Esophagus (tissue), 2 donors: Measurements from ENCODE around the gene PRR5. TPM values are rescaled to one million over a fixed set of nuclear protein-coding genes. Genes with fewer than 3 reads are reported as not detected.
A peak's percentile ranks its signal among the peaks of the same experiment; 100 is the strongest.
"Not testable (repeated sequence)": the region's sequence is repeated elsewhere in the genome, so short reads cannot be mapped to it uniquely, and the experiment has no call there.

Source experiments
- H3K27ac ChIP-seq, 2 donors: one replicate each; pipeline ENCODE4 v1.5.1; 2013; ENCODE audit warnings: low read depth in 2 of 2, mild to moderate bottlenecking in 2 of 2, inconsistent platforms in 1 of 2, low read length in 1 of 2, moderate library complexity in 1 of 2
- H3K27me3 ChIP-seq, 2 donors: one replicate each; pipeline ENCODE4 v1.6.1; 2013; ENCODE audit warnings: low read length in 2 of 2, control low read depth in 1 of 2, mild to moderate bottlenecking in 1 of 2; ENCODE audit not compliant: insufficient read depth in 2 of 2, control insufficient read depth in 1 of 2
- H3K36me3 ChIP-seq, 2 donors: one replicate each; pipeline ENCODE4 v1.6.1; 2013; ENCODE audit warnings: low read length in 1 of 2; ENCODE audit not compliant: control insufficient read depth in 2 of 2, insufficient read depth in 2 of 2
- H3K4me1 ChIP-seq, 2 donors: one replicate each; pipeline ENCODE4 v1.6.1; 2013; ENCODE audit warnings: low read length in 1 of 2; ENCODE audit not compliant: control insufficient read depth in 2 of 2, insufficient read depth in 2 of 2
- H3K4me3 ChIP-seq, 2 donors: one replicate each; pipeline ENCODE4 v1.5.1; 2013; ENCODE audit warnings: low read length in 2 of 2, mild to moderate bottlenecking in 2 of 2, low read depth in 1 of 2, moderate library complexity in 1 of 2
- H3K9me3 ChIP-seq, 2 donors: one replicate each; pipeline ENCODE4 v1.6.1; 2013; ENCODE audit warnings: mild to moderate bottlenecking in 2 of 2, low read depth in 1 of 2, low read length in 1 of 2, moderate library complexity in 1 of 2; ENCODE audit not compliant: control insufficient read depth in 2 of 2, insufficient read depth in 1 of 2
- WGBS, 2 donors: extraction: QIAGEN DNeasy Blood & Tissue Kit; methylation state at CpG; one replicate each; pipeline ENCODE4 v1.1.7; 2013; 5-methylcytosine and 5-hydroxymethylcytosine counted together
- polyA plus RNA-seq, 2 donors: library from polyadenylated mRNA; stranded (reverse); fragments of 200-250 nt; gene quantifications; one replicate each; pipeline ENCODE4 v1.2.3, GENCODE V29; 2013
- donor health status: healthy with polysubstance abuse.
- donor health status: Bipolar disorder and iron deficiency.

PRR5 gene
- polyA plus RNA-seq, 2 donors, result 12.2 to 13.0 TPM

GRCh38 chr22:44745853-44746789 is 44.1 kb downstream of the PRR5 start:
- Histone ChIP-seq H3K27me3 (peaks cover 0 to 5% of the 10 kb centered on the region in 2 donors), H3K36me3 (no peaks in the 10 kb centered on the region)

GRCh38 chr22:44747784-44748127 is 45.8 kb downstream of the PRR5 start:
- WGBS, 2 donors, result 93 to 95% methylated on average over 4 of the region's 4 CpGs
- H3K27me3 ChIP-seq, H3K27ac ChIP-seq: not testable (repeated sequence)

More at GRCh38 chr22:44745853-44746789, 44.1 kb downstream of the PRR5 start:
- H3K27ac ChIP-seq, result no peak overlapping the region
- WGBS, 2 donors, result 52 to 55% methylated on average over 13 of the region's 13 CpGs
- H3K4me3 ChIP-seq, result no peak overlapping the region
- H3K4me1 ChIP-seq, result no peaks in the 10 kb centered on the region
- H3K9me3 ChIP-seq, result no peaks in the 10 kb centered on the region

GRCh38 chr22:44748524-44748923 is 46.5 kb downstream of the PRR5 start:
- 91 to 93% methylated on average over 7 of the region's 7 CpGs for WGBS, 2 donors
- H3K27ac ChIP-seq, result no peak overlapping the region
- no peaks in the 10 kb centered on the region for H3K36me3 ChIP-seq
- peaks cover 2 to 5% of the 10 kb centered on the region in 2 donors for H3K27me3 ChIP-seq
- no peaks in the 10 kb centered on the region for H3K4me1 ChIP-seq
- no peaks in the 10 kb centered on the region for H3K9me3 ChIP-seq
- no peak overlapping the region for H3K4me3 ChIP-seq

More at GRCh38 chr22:44747784-44748127, 45.8 kb downstream of the PRR5 start:
- H3K4me3 ChIP-seq, H3K4me1 ChIP-seq, H3K36me3 ChIP-seq, H3K9me3 ChIP-seq: not testable (repeated sequence)

- H3K9me3 ChIP-seq, result no peaks in the 10 kb centered on the region
- 48 to 76% methylated on average over 1 of the region's 1 CpG for WGBS, 2 donors
- H3K4me3 ChIP-seq, result no peak overlapping the region
- H3K27me3 ChIP-seq, result peaks cover 2 to 5% of the 10 kb centered on the region in 2 donors
- H3K36me3 ChIP-seq, result no peaks in the 10 kb centered on the region
- peaks cover 0 to 7% of the 10 kb centered on the region in 2 donors for H3K4me1 ChIP-seq
- H3K27ac ChIP-seq, result no peak overlapping the region
Observed at GRCh38 chr22:44750481-44750880, 48.5 kb downstream of the PRR5 start.

- Histone ChIP-seq H3K4me3 (peak within 1 kb of the TSS; percentile 55 to 70), H3K9me3 (no peaks in the 10 kb centered on the region), H3K36me3 (no peaks in the 10 kb centered on the region), H3K4me1 (peaks cover 0 to 11% of the 10 kb centered on the region in 2 donors), H3K27ac (peak within 1 kb of the TSS in 1 of 2 donors; percentile 34), H3K27me3 (peaks cover 0 to 2% of the 10 kb centered on the region in 2 donors)
- WGBS, 2 donors, result 4% methylated on average over 35 to 78 of the region's 78 CpGs
Observed at GRCh38 chr22:44752285-44753188, 50.5 kb downstream of the PRR5 start, which contains the start of gene ARHGAP8. Gene ARHGAP8 (plus strand): TSS chr22:44752575. CDS start chr22:44786528, 33,953 bp downstream.

- Histone ChIP-seq H3K27ac (no peak overlapping the region), H3K27me3 (peaks cover 0 to 2% of the 10 kb centered on the region in 2 donors), H3K36me3 (no peaks in the 10 kb centered on the region), H3K4me1 (peaks cover 0 to 14% of the 10 kb centered on the region in 2 donors), H3K4me3 (peak overlapping the region; percentile 54 to 70), H3K9me3 (no peaks in the 10 kb centered on the region)
- 15 to 17% methylated on average over 29 of the region's 29 CpGs for WGBS, 2 donors
Observed at GRCh38 chr22:44753189-44754042, 51.4 kb downstream of the PRR5 start.

- H3K27me3 ChIP-seq, result peaks cover 0 to 2% of the 10 kb centered on the region in 2 donors
- peaks cover 0 to 14% of the 10 kb centered on the region in 2 donors for H3K4me1 ChIP-seq
- no peaks in the 10 kb centered on the region for H3K9me3 ChIP-seq
- H3K27ac ChIP-seq, result no peak overlapping the region
- no peak overlapping the region for H3K4me3 ChIP-seq
- 59 to 73% methylated on average over 7 of the region's 7 CpGs for WGBS, 2 donors
- H3K36me3 ChIP-seq, result no peaks in the 10 kb centered on the region
Observed at GRCh38 chr22:44754998-44755397, 53.0 kb downstream of the PRR5 start.

- 40 to 56% methylated on average over 6 of the region's 6 CpGs for WGBS, 2 donors
- peak overlapping the region in 1 of 2 donors; percentile 47 for H3K27ac ChIP-seq
Observed at GRCh38 chr22:44755417-44755816, 53.4 kb downstream of the PRR5 start.

More at GRCh38 chr22:44755417-44755816, 53.4 kb downstream of the PRR5 start:
- Histone ChIP-seq H3K36me3 (no peaks in the 10 kb centered on the region), H3K4me1 (peaks cover 0 to 14% of the 10 kb centered on the region in 2 donors), H3K27me3 (peaks cover 0 to 2% of the 10 kb centered on the region in 2 donors), H3K9me3 (no peaks in the 10 kb centered on the region), H3K4me3 (no peak overlapping the region)
